ENCODE data around the gene IGF2BP3. TPM values are rescaled to one million over a fixed set of nuclear protein-coding genes. Genes with fewer than 3 reads are reported as not detected.

The IGF2BP3 gene
- total RNA-seq, 4 donors from 2014 or later: 0.15 TPM; not detected in 3

GRCh38 chr7:23350466-23350865, 119.8 kb downstream of the IGF2BP3 start:
- DNase-seq (ENCODE audit: low spot score in 2 of 2): no peak
- WGBS, 2 donors: 86 to 96% methylated on average over 2 of the region's 2 CpGs
- no peak overlapping the region for H3K4me3 ChIP-seq (ENCODE audit: low read depth, poor library complexity, severe bottlenecking)
- no peak for TF ChIP-seq CTCF (IDR thresholded peaks at IDR 0.05)
- intact Hi-C loops (cut with DNase I; ENCODE audit: low total_unique reads): no loop called here

DNA sequence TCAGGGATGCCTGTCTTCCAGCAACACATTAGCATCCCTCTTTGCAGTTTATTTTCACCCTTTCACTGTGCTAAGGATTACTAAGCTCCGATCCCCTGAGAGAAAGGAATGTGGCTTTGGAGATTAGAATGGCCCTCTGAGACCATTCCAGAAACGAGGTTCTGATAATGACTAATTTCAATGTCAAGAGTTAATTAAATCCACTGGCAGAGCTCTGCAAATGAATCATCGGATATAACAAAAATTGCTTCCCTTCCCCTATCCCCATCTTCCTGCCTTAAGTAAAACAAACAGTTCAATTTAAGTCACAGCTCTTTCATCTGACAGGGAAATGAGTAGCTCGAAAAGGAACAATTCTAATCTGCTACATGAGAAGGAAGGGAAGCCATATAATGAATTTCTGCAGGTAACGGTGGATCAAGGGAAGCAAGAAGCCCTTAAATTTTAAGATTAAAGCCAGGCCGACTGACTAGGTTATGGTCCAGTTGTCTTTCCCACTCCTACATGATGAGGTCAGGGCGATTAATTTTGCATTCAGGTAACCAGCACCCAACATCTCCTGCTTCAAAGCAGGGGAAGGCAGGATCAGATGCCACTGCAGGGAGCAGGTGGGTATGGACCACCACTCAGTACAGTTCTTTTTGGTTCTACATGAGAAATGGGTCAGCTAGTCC, 120.7 kb downstream of the IGF2BP3 start:
- intact Hi-C loops (cut with DNase I; ENCODE audit: low total_unique reads): no loop called here
- WGBS, 2 donors: 58 to 63% methylated on average over 7 of the region's 7 CpGs

GRCh38 chr7:23347682-23348180, 122.6 kb downstream of the IGF2BP3 start:
- no peak for TF ChIP-seq POLR2A (IDR thresholded peaks at IDR 0.05)
- no peak for TF ChIP-seq CTCF (IDR thresholded peaks at IDR 0.05)
- no peak for DNase-seq (ENCODE audit: low spot score in 2 of 2)
- 28 to 31% methylated on average over 8 of the region's 8 CpGs for WGBS, 2 donors
- H3K4me3 ChIP-seq (ENCODE audit: low read depth, poor library complexity, severe bottlenecking): no peak overlapping the region
- intact Hi-C loops (cut with DNase I; ENCODE audit: low total_unique reads): no loop called here

More for the DNA sequence above, 120.7 kb downstream of the IGF2BP3 start:
- H3K4me3 ChIP-seq (ENCODE audit: low read depth, poor library complexity, severe bottlenecking): no peak overlapping the region
- no peak for TF ChIP-seq POLR2A (IDR thresholded peaks at IDR 0.05)
- TF ChIP-seq CTCF (IDR thresholded peaks at IDR 0.05): no peak
- no peak for DNase-seq (ENCODE audit: low spot score in 2 of 2)

DNA sequence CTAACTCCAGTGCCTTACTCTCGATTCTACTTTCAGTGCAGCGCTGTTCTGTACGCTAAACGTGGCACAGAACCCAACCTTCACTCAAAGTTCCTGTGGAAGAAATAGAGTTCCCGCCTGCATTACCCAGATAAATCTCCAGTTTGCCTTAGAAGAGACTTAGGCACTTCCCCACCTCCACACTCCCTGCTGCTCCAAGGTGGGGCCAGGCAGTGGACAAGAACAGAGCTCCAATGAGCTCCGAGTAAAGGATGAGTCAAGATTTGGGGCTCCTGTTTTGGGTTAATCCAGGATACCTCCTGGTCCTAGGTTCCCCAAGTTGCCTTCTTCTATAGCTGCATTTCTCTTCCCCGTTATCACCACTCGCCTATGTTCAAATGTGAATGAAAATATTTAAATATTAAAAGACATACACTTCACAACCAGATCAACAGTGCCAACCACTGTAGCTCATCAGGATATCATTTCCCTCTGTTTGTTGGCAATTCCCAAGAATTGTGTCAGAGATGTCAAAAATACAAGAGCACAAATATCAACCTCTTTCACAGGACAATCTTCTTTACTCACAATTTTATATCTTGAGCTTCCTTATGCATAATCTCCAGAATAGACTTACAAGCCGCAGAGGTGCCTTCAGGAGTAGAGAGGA, 123.1 kb downstream of the IGF2BP3 start:
- intact Hi-C loops (cut with DNase I; ENCODE audit: low total_unique reads): no loop called here
- TF ChIP-seq POLR2A (IDR thresholded peaks at IDR 0.05) (no peak), CTCF (IDR thresholded peaks at IDR 0.05) (no peak)
- no peak for DNase-seq (ENCODE audit: low spot score in 2 of 2)
- WGBS, 2 donors: 85 to 89% methylated on average over 9 of the region's 9 CpGs
- H3K4me3 ChIP-seq (ENCODE audit: low read depth, poor library complexity, severe bottlenecking): no peak overlapping the region

DNA sequence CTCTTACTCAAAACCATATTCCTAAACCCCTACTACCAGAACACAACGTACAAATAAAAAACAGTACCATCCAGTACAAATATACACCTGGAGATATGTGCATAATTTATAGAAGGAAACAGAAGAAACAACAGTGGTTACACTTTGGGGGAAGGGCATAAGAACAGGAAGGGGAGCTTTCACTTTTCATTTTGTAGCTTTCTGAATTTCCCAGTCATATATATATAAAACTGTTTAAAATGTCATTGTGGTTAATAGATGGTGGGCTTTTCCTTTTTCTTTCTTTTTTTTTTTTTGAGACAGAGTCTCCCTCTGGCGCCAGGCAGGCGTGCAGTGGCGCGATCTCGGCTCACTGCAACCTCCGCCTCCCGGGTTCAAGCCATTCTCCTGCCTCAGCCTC, 124.0 kb downstream of the IGF2BP3 start:
- no peak overlapping the region for H3K4me3 ChIP-seq (ENCODE audit: low read depth, poor library complexity, severe bottlenecking)
- WGBS, 2 donors: 76 to 89% methylated on average over 8 of the region's 8 CpGs
- TF ChIP-seq POLR2A (IDR thresholded peaks at IDR 0.05) (no peak), CTCF (IDR thresholded peaks at IDR 0.05) (no peak)
- intact Hi-C loops (cut with DNase I; ENCODE audit: low total_unique reads): no loop called here
- DNase-seq (ENCODE audit: low spot score in 2 of 2): no peak
